HUES64 (cell line): ENCODE measurements around the gene FZR1.
A peak's percentile ranks its signal among the peaks of the same experiment; 100 is the strongest.

Experiments
- H3K27ac ChIP-seq: 2 replicates; pipeline ENCODE4 v1.7.0; 2013; ENCODE audit warnings: low read depth, low read length, inconsistent platforms
- H3K27me3 ChIP-seq: 2 replicates; pipeline ENCODE4 v1.6.1; 2013; ENCODE audit warnings: mild to moderate bottlenecking, low read length; ENCODE audit not compliant: insufficient read depth
- H3K36me3 ChIP-seq: 2 replicates; pipeline ENCODE4 v1.6.1; 2013; ENCODE audit warnings: mild to moderate bottlenecking, low read length; ENCODE audit not compliant: insufficient read depth
- H3K4me1 ChIP-seq: 2 replicates; pipeline ENCODE4 v1.6.1; 2013; ENCODE audit warnings: mild to moderate bottlenecking, low read length, moderate library complexity; ENCODE audit not compliant: insufficient read depth
- H3K4me3 ChIP-seq: 2 replicates; pipeline ENCODE4 v1.5.1; 2013; ENCODE audit warnings: mild to moderate bottlenecking, low read length, moderate library complexity
- H3K9ac ChIP-seq: 2 replicates; pipeline ENCODE4 v1.6.1; 2013; ENCODE audit warnings: mild to moderate bottlenecking, low read depth, low read length
- H3K9me3 ChIP-seq: 2 replicates; pipeline ENCODE4 v1.6.1; 2013; ENCODE audit warnings: low read depth, low read length; ENCODE audit not compliant: insufficient read depth
- WGBS: fragments of 150-250, 120-280 bp; methylation state at CpG from one replicate; pipeline ENCODE4 v1.1.7; 2013; ENCODE audit warnings: missing lambda C conversion rate; 5-methylcytosine and 5-hydroxymethylcytosine counted together

FZR1 gene

GRCh38 chr19:3519126-3519525, 13.0 kb downstream of the FZR1 start:
- H3K36me3 ChIP-seq = peaks cover 13% of the 10 kb centered on the region
- peaks cover 19% of the 10 kb centered on the region for H3K4me1 ChIP-seq
- no peaks in the 10 kb centered on the region for H3K9me3 ChIP-seq
- H3K4me3 ChIP-seq = no peak overlapping the region
- peak overlapping the region; percentile 54; the same call in 1 of the 2 replicates for H3K27ac ChIP-seq
- H3K9ac ChIP-seq = peak overlapping the region; percentile 23; the same call in 1 of the 2 replicates
- 90% methylated on average over 18 of the region's 18 CpGs for WGBS
- no peaks in the 10 kb centered on the region for H3K27me3 ChIP-seq

GRCh38 chr19:3520166-3521103, 14.3 kb downstream of the FZR1 start:
- no peak overlapping the region for H3K27ac ChIP-seq
- H3K4me3 ChIP-seq = no peak overlapping the region
- H3K9me3 ChIP-seq = no peaks in the 10 kb centered on the region
- WGBS = 91% methylated on average over 37 of the region's 37 CpGs
- H3K36me3 ChIP-seq = peaks cover 21% of the 10 kb centered on the region
- 0 out of 2 replicates have a peak overlapping the region, but pooled peaks have one; percentile 2 for H3K9ac ChIP-seq
- H3K27me3 ChIP-seq = no peaks in the 10 kb centered on the region
- peaks cover 19% of the 10 kb centered on the region for H3K4me1 ChIP-seq

- Histone ChIP-seq H3K4me3 (no peak overlapping the region), H3K27me3 (no peaks in the 10 kb centered on the region), H3K4me1 (peaks cover 19% of the 10 kb centered on the region), H3K36me3 (peaks cover 21% of the 10 kb centered on the region), H3K9ac (0 out of 2 replicates have a peak overlapping the region, but pooled peaks have one; percentile 2), H3K27ac (no peak overlapping the region), H3K9me3 (no peaks in the 10 kb centered on the region)
- WGBS = 93% methylated on average over 7 of the region's 7 CpGs
Measured at GRCh38 chr19:3521104-3521445, 15.0 kb downstream of the FZR1 start.

- Histone ChIP-seq H3K9me3 (no peaks in the 10 kb centered on the region), H3K27ac (no peak overlapping the region), H3K27me3 (no peaks in the 10 kb centered on the region), H3K4me1 (peaks cover 18% of the 10 kb centered on the region), H3K4me3 (no peak overlapping the region), H3K9ac (no peak overlapping the region), H3K36me3 (peaks cover 33% of the 10 kb centered on the region)
- 95% methylated on average over 40 of the region's 40 CpGs for WGBS
Measured at GRCh38 chr19:3522421-3523360, 16.6 kb downstream of the FZR1 start.

- no peak overlapping the region for H3K9ac ChIP-seq
- H3K9me3 ChIP-seq = no peaks in the 10 kb centered on the region
- WGBS = 95% methylated on average over 21 of the region's 21 CpGs
Measured at GRCh38 chr19:3523361-3524077, 17.4 kb downstream of the FZR1 start.

GRCh38 chr19:3524078-3524842, 18.1 kb downstream of the FZR1 start:
- Histone ChIP-seq H3K4me3 (no peak overlapping the region), H3K4me1 (peaks cover 4% of the 10 kb centered on the region), H3K27me3 (no peaks in the 10 kb centered on the region), H3K9ac (no peak overlapping the region), H3K36me3 (peaks cover 38% of the 10 kb centered on the region), H3K27ac (no peak overlapping the region), H3K9me3 (no peaks in the 10 kb centered on the region)
- 96% methylated on average over 33 of the region's 33 CpGs for WGBS

More at GRCh38 chr19:3523361-3524077, 17.4 kb downstream of the FZR1 start:
- peaks cover 38% of the 10 kb centered on the region for H3K36me3 ChIP-seq
- H3K4me3 ChIP-seq = no peak overlapping the region
- H3K4me1 ChIP-seq = peaks cover 12% of the 10 kb centered on the region
- no peaks in the 10 kb centered on the region for H3K27me3 ChIP-seq
- no peak overlapping the region for H3K27ac ChIP-seq

GRCh38 chr19:3524904-3525451, 18.9 kb downstream of the FZR1 start:
- no peak overlapping the region for H3K27ac ChIP-seq
- H3K27me3 ChIP-seq = no peaks in the 10 kb centered on the region
- 96% methylated on average over 19 of the region's 20 CpGs for WGBS
- no peak overlapping the region for H3K4me3 ChIP-seq
- H3K36me3 ChIP-seq = peaks cover 38% of the 10 kb centered on the region
- no peaks in the 10 kb centered on the region; the same call in 1 of the 2 replicates for H3K4me1 ChIP-seq
- H3K9ac ChIP-seq = no peak overlapping the region
- H3K9me3 ChIP-seq = no peaks in the 10 kb centered on the region

GRCh38 chr19:3526507-3527237, 20.6 kb downstream of the FZR1 start:
- 96% methylated on average over 28 of the region's 28 CpGs for WGBS
- Histone ChIP-seq H3K4me3 (no peak overlapping the region), H3K9ac (no peak overlapping the region), H3K36me3 (peaks cover 47% of the 10 kb centered on the region), H3K9me3 (no peaks in the 10 kb centered on the region), H3K27ac (no peak overlapping the region), H3K27me3 (no peaks in the 10 kb centered on the region), H3K4me1 (no peaks in the 10 kb centered on the region)

GRCh38 chr19:3527238-3527910, 21.3 kb downstream of the FZR1 start:
- Histone ChIP-seq H3K36me3 (peaks cover 54% of the 10 kb centered on the region), H3K4me3 (no peak overlapping the region), H3K27me3 (no peaks in the 10 kb centered on the region), H3K27ac (no peak overlapping the region), H3K9me3 (no peaks in the 10 kb centered on the region), H3K9ac (no peak overlapping the region), H3K4me1 (no peaks in the 10 kb centered on the region)
- 97% methylated on average over 21 of the region's 21 CpGs for WGBS
